ENCODE results near the gene CHAC2.
"Not testable (repeated sequence)": the region's sequence is repeated elsewhere in the genome, so short reads cannot be mapped to it uniquely, and the experiment has no call there.

CHAC2 gene

GRCh38 chr2:53777134-53777533 lies 9.5 kb downstream of the CHAC2 start:
- DNase-seq (ENCODE audit: extremely low read depth in 1 of 2, low read depth in 1 of 2) = no peak

GRCh38 chr2:53778536-53779162 lies 11.0 kb downstream of the CHAC2 start:
- no peak for DNase-seq (ENCODE audit: extremely low read depth in 1 of 2, low read depth in 1 of 2)

GRCh38 chr2:53780056-53780455 lies 12.5 kb downstream of the CHAC2 start:
- no peak for DNase-seq (ENCODE audit: extremely low read depth in 1 of 2, low read depth in 1 of 2)

- no peak for DNase-seq (ENCODE audit: extremely low read depth in 1 of 2, low read depth in 1 of 2)
These were observed 15.1 kb downstream of the CHAC2 start for GRCh38 chr2:53782676-53783075.

- DNase-seq (ENCODE audit: extremely low read depth in 1 of 2, low read depth in 1 of 2) = no peak
These were observed 16.8 kb downstream of the CHAC2 start for GRCh38 chr2:53784436-53784835.

- no peak for DNase-seq (ENCODE audit: extremely low read depth in 1 of 2, low read depth in 1 of 2)
These were observed 17.8 kb downstream of the CHAC2 start for GRCh38 chr2:53785366-53785765.

- no peak for DNase-seq (ENCODE audit: extremely low read depth in 1 of 2, low read depth in 1 of 2)
These were observed 18.7 kb downstream of the CHAC2 start for GRCh38 chr2:53786352-53786704.

- peak; percentile 72 to 82 for DNase-seq (ENCODE audit: extremely low read depth in 1 of 2, low read depth in 1 of 2)
These were observed 19.4 kb downstream of the CHAC2 start, which contains the start of the genes ASB3 and ERLEC1 for GRCh38 chr2:53786705-53787613. Gene ASB3, minus strand, starts transcription at chr2:53786953. Its CDS starts 21,381 bp downstream, at chr2:53765572. Gene ERLEC1, plus strand, starts transcription at chr2:53787044. Its CDS starts 167 bp downstream, at chr2:53787211.

GRCh38 chr2:53787614-53788289 lies 20.1 kb downstream of the CHAC2 start:
- DNase-seq (ENCODE audit: extremely low read depth in 1 of 2, low read depth in 1 of 2) = no peak

GRCh38 chr2:53793261-53793660 lies 25.7 kb downstream of the CHAC2 start:
- DNase-seq (ENCODE audit: extremely low read depth in 1 of 2, low read depth in 1 of 2) = no peak

- no peak for DNase-seq (ENCODE audit: extremely low read depth in 1 of 2, low read depth in 1 of 2)
These were observed 26.2 kb downstream of the CHAC2 start for GRCh38 chr2:53793821-53794220.

GRCh38 chr2:53801547-53801946 lies 33.9 kb downstream of the CHAC2 start:
- DNase-seq (ENCODE audit: extremely low read depth in 1 of 2, low read depth in 1 of 2) = no peak

GRCh38 chr2:53802617-53803151 lies 35.1 kb downstream of the CHAC2 start:
- no peak for DNase-seq (ENCODE audit: extremely low read depth in 1 of 2, low read depth in 1 of 2)

GRCh38 chr2:53811601-53812000 lies 44.0 kb downstream of the CHAC2 start:
- DNase-seq (ENCODE audit: extremely low read depth in 1 of 2, low read depth in 1 of 2) = no peak

GRCh38 chr2:53813151-53813550 lies 45.5 kb downstream of the CHAC2 start:
- no peak for DNase-seq (ENCODE audit: extremely low read depth in 1 of 2, low read depth in 1 of 2)

- DNase-seq (ENCODE audit: extremely low read depth in 1 of 2, low read depth in 1 of 2) = no peak
These were observed 51.3 kb downstream of the CHAC2 start for GRCh38 chr2:53818854-53819435.

GRCh38 chr2:53819634-53820033 lies 52.0 kb downstream of the CHAC2 start:
- no peak for DNase-seq (ENCODE audit: extremely low read depth in 1 of 2, low read depth in 1 of 2)

- no peak for DNase-seq (ENCODE audit: extremely low read depth in 1 of 2, low read depth in 1 of 2)
These were observed 52.4 kb downstream of the CHAC2 start for GRCh38 chr2:53820048-53820447.

- DNase-seq (ENCODE audit: extremely low read depth in 1 of 2, low read depth in 1 of 2) = no peak
These were observed 53.1 kb downstream of the CHAC2 start for GRCh38 chr2:53820711-53821110.

- DNase-seq (ENCODE audit: extremely low read depth in 1 of 2, low read depth in 1 of 2) = no peak
These were observed 54.2 kb downstream of the CHAC2 start for GRCh38 chr2:53821810-53822209.

GRCh38 chr2:53823639-53824038 lies 56.0 kb downstream of the CHAC2 start:
- DNase-seq (ENCODE audit: extremely low read depth in 1 of 2, low read depth in 1 of 2) = not testable (repeated sequence)

Measured in activated CD8-positive, alpha-beta memory T cell treated with anti-CD3 and anti-CD28 coated beads for 1 hour (primary cell).